IgD-negative memory B cell (primary cell): ENCODE data around the gene ST6GAL1. TPM values are rescaled to one million over a fixed set of nuclear protein-coding genes. Genes with fewer than 3 reads are reported as not detected.
"Not testable (repeated sequence)": the region's sequence is repeated elsewhere in the genome, so short reads cannot be mapped to it uniquely, and the experiment has no call there.

Source experiments
- H3K27ac Mint-ChIP-seq, 3 donors: one replicate each; pipeline ENCODE4 v1.8.0; 2020 to 2022; ENCODE audit warnings: mild to moderate bottlenecking in 3 of 3, mixed read lengths in 3 of 3, moderate library complexity in 1 of 3
- H3K27me3 Mint-ChIP-seq: one replicate; pipeline ENCODE4 v1.8.0; 2021; ENCODE audit warnings: mixed read lengths
- H3K36me3 Mint-ChIP-seq: one replicate; pipeline ENCODE4 v1.8.0; 2020; ENCODE audit warnings: mild to moderate bottlenecking, mixed read lengths
- H3K4me1 Mint-ChIP-seq, 3 donors: one replicate each; pipeline ENCODE4 v1.8.0; 2020 to 2022; ENCODE audit warnings: mixed read lengths in 3 of 3, mild to moderate bottlenecking in 1 of 3
- H3K4me3 Mint-ChIP-seq, 4 donors: one replicate each; pipeline ENCODE4 v1.8.0; 2020 to 2022; ENCODE audit warnings: mild to moderate bottlenecking in 4 of 4, mixed read lengths in 4 of 4, moderate library complexity in 3 of 4
- H3K9me3 Mint-ChIP-seq, 3 donors: one replicate each; pipeline ENCODE4 v1.8.0; 2020 to 2021; ENCODE audit warnings: mixed read lengths in 3 of 3, mild to moderate bottlenecking in 1 of 3
- polyA plus RNA-seq: library from polyadenylated mRNA; unstranded; fragments of 300-500 nt; fragmentation: Illumina TruSeq; gene quantifications from one replicate; pipeline ENCODE4 v1.2.3, GENCODE V29; 2021

Gene ST6GAL1
- polyA plus RNA-seq, 1 donor from 2014 or later, result 257 TPM

- peaks cover 44 to 86% (median 79%) of the 10 kb centered on the region in 3 donors for H3K4me1 Mint-ChIP-seq
- H3K36me3 Mint-ChIP-seq, result peaks cover 5% of the 10 kb centered on the region
- peak overlapping the region; percentile 61 to 85 (median 82) for H3K4me3 Mint-ChIP-seq
- H3K27ac Mint-ChIP-seq, result peak overlapping the region; percentile 95 to 98 (median 97)
- H3K27me3 Mint-ChIP-seq, result no peaks in the 10 kb centered on the region
- H3K9me3 Mint-ChIP-seq, result peaks cover 0 to 3% (median 0%) of the 10 kb centered on the region in 3 donors
Observed at GRCh38 chr3:187015903-187016638, 85.7 kb downstream of the ST6GAL1 start.

DNA sequence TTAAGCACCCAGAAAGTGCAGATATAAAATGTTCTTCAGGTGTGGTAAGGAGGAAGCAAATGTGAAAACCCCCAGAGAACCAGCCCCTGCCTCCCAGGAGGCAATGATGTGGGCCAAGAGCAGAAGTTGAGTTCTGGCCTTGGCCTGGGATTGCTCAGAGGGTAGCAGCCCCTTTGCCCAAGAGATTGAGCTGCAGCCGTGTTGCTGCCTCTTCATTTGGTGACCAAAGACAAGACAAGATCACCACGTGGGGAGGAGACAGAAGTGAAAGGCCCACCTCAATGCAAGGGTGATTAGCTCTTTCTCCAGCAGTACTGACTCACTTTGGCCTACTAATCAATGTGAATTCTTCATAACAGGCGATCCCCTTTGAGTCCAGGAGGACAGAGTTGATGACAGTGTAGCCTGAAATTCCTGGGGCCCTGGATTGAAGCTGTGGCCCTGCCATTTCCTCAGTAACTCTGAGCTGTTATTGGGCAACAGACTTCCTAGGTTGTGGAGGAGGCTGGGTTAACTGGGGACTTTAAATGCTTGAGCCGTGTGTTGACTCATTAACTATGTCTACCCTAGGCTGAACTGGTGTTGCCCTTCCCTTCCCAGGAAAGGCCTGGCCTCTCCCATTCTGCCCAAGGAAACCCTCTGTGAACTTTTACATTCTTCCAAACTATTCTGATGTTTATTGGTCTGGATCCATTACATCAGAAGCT, 86.5 kb downstream of the ST6GAL1 start:
- peaks cover 5% of the 10 kb centered on the region for H3K36me3 Mint-ChIP-seq
- peak overlapping the region; percentile 95 to 98 (median 97) for H3K27ac Mint-ChIP-seq
- peak overlapping the region; percentile 61 to 85 (median 82) for H3K4me3 Mint-ChIP-seq
- H3K27me3 Mint-ChIP-seq, result no peaks in the 10 kb centered on the region
- peaks cover 0 to 3% (median 0%) of the 10 kb centered on the region in 3 donors for H3K9me3 Mint-ChIP-seq
- H3K4me1 Mint-ChIP-seq, result peaks cover 47 to 84% (median 79%) of the 10 kb centered on the region in 3 donors

- Mint-ChIP-seq H3K27me3 (no peaks in the 10 kb centered on the region), H3K27ac (peak overlapping the region; percentile 95 to 98 (median 97)), H3K4me1 (peaks cover 48 to 87% (median 78%) of the 10 kb centered on the region in 3 donors), H3K4me3 (peak overlapping the region in 3 of 4 donors; percentile 34 to 75 (median 52)), H3K9me3 (peaks cover 0 to 3% (median 0%) of the 10 kb centered on the region in 3 donors), H3K36me3 (peaks cover 5% of the 10 kb centered on the region)
Observed at GRCh38 chr3:187017511-187018230, 87.3 kb downstream of the ST6GAL1 start.

GRCh38 chr3:187019542-187020072, 89.3 kb downstream of the ST6GAL1 start:
- peaks cover 4% of the 10 kb centered on the region for H3K36me3 Mint-ChIP-seq
- peak overlapping the region in 3 of 4 donors; percentile 29 to 90 (median 67) for H3K4me3 Mint-ChIP-seq
- peaks cover 0 to 3% (median 0%) of the 10 kb centered on the region in 3 donors for H3K9me3 Mint-ChIP-seq
- H3K27me3 Mint-ChIP-seq, result no peaks in the 10 kb centered on the region
- H3K4me1 Mint-ChIP-seq, result peaks cover 44 to 76% (median 70%) of the 10 kb centered on the region in 3 donors
- H3K27ac Mint-ChIP-seq, result peak overlapping the region; percentile 79 to 95 (median 88)

DNA sequence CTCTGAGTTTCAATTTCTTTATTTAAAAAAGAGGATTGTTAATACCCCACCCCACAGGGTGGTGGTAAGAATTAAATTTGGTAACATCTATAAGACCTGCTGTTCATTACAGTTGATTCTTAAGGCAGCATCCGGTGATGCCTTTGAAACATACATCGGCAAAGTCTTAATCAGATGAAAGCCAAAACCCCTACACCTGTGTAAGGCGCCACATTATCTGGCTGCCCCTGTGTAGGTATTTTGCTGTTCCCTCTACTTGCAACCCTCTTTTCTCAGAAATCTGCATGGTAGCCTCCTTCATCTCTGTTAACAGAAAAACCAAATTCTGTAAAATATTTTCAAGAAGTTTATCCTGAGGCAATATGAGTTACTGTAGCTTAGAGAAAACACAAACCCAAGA, 90.0 kb downstream of the ST6GAL1 start:
- peaks cover 48 to 75% (median 68%) of the 10 kb centered on the region in 3 donors for H3K4me1 Mint-ChIP-seq
- peak overlapping the region; percentile 95 to 96 (median 95) for H3K27ac Mint-ChIP-seq
- H3K9me3 Mint-ChIP-seq, result peaks cover 0 to 3% (median 0%) of the 10 kb centered on the region in 3 donors
- H3K27me3 Mint-ChIP-seq, result peaks cover 1% of the 10 kb centered on the region
- peaks cover 4% of the 10 kb centered on the region for H3K36me3 Mint-ChIP-seq
- H3K4me3 Mint-ChIP-seq, result peak overlapping the region; percentile 62 to 96 (median 86)

- Mint-ChIP-seq H3K36me3 (peaks cover 4% of the 10 kb centered on the region), H3K4me1 (peaks cover 42 to 67% (median 59%) of the 10 kb centered on the region in 3 donors), H3K9me3 (peaks cover 0 to 3% (median 0%) of the 10 kb centered on the region in 3 donors), H3K4me3 (peak overlapping the region; percentile 90 to 97 (median 95)), H3K27ac (peak overlapping the region; percentile 95 to 96 (median 95)), H3K27me3 (peaks cover 1% of the 10 kb centered on the region)
Observed at GRCh38 chr3:187021748-187022402, 91.5 kb downstream of the ST6GAL1 start.

GRCh38 chr3:187022403-187023029, 92.2 kb downstream of the ST6GAL1 start:
- peaks cover 1% of the 10 kb centered on the region for H3K27me3 Mint-ChIP-seq
- peaks cover 4% of the 10 kb centered on the region for H3K36me3 Mint-ChIP-seq
- H3K4me3 Mint-ChIP-seq, result peak overlapping the region; percentile 90 to 97 (median 95)
- H3K4me1 Mint-ChIP-seq, result peaks cover 47 to 68% (median 57%) of the 10 kb centered on the region in 3 donors
- H3K9me3 Mint-ChIP-seq, result peaks cover 0 to 3% (median 0%) of the 10 kb centered on the region in 3 donors
- H3K27ac Mint-ChIP-seq, result peak overlapping the region; percentile 95 to 96 (median 95)

GRCh38 chr3:187023340-187023739, 93.0 kb downstream of the ST6GAL1 start:
- Mint-ChIP-seq H3K27ac (peak overlapping the region; percentile 95 to 96 (median 95)), H3K4me3 (peak overlapping the region; percentile 90 to 97 (median 95)), H3K4me1 (peaks cover 53 to 66% (median 56%) of the 10 kb centered on the region in 3 donors)
- not testable (repeated sequence) for H3K9me3 Mint-ChIP-seq, H3K36me3 Mint-ChIP-seq, H3K27me3 Mint-ChIP-seq

- peaks cover 58 to 65% (median 58%) of the 10 kb centered on the region in 3 donors for H3K4me1 Mint-ChIP-seq
- H3K36me3 Mint-ChIP-seq, result peaks cover 6% of the 10 kb centered on the region
- peaks cover 0 to 1% (median 0%) of the 10 kb centered on the region in 3 donors for H3K9me3 Mint-ChIP-seq
- H3K27me3 Mint-ChIP-seq, result peaks cover 1% of the 10 kb centered on the region
- H3K4me3 Mint-ChIP-seq, result peak overlapping the region; percentile 86 to 92 (median 88)
- peak overlapping the region; percentile 88 to 96 (median 94) for H3K27ac Mint-ChIP-seq
Observed at GRCh38 chr3:187024536-187025226, 94.4 kb downstream of the ST6GAL1 start.

- H3K9me3 Mint-ChIP-seq, result no peaks in the 10 kb centered on the region
- H3K27me3 Mint-ChIP-seq, result peaks cover 1% of the 10 kb centered on the region
- H3K4me3 Mint-ChIP-seq, result peak overlapping the region; percentile 86 to 92 (median 88)
- H3K4me1 Mint-ChIP-seq, result peaks cover 60 to 66% (median 62%) of the 10 kb centered on the region in 3 donors
- H3K27ac Mint-ChIP-seq, result peak overlapping the region; percentile 88 to 96 (median 94)
- H3K36me3 Mint-ChIP-seq, result peaks cover 6% of the 10 kb centered on the region
Observed at GRCh38 chr3:187025254-187025655, 94.9 kb downstream of the ST6GAL1 start.

DNA sequence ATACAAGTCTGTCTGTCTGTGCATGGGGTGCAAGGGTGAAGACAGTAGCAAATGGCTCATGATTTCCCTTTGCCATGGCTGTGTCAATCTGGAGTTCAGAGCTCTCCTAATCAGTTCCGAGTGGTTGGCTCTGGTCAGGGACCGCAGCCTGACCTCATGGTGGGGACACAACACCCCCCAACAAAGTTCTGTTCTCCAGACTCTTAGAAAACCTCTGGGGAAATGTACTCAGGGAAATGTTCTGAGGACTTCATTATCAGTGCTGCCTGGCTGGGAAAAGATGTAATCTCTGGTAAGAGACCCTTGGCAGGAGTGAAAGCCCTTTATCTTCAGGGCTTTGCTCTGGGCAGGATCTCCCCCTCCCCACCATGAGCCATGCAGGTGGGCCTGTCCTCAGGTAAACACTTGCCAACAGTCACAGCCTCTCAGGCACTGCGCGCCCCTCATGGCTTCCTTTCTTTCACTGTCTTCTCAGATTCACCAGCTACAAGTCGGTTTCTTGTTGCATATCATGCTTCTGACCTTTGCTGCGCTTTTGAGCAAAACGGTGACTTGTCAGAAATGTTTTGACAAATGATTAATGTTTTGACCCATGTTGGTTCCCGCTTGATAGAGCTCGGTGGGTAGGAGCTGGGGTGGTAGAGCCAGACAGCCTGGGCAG, 95.5 kb downstream of the ST6GAL1 start:
- Mint-ChIP-seq H3K27me3 (peaks cover 1% of the 10 kb centered on the region), H3K4me1 (peaks cover 61 to 65% (median 64%) of the 10 kb centered on the region in 3 donors), H3K4me3 (peak overlapping the region; percentile 86 to 92 (median 88)), H3K9me3 (no peaks in the 10 kb centered on the region), H3K27ac (peak overlapping the region; percentile 88 to 96 (median 94)), H3K36me3 (peaks cover 5% of the 10 kb centered on the region)

DNA sequence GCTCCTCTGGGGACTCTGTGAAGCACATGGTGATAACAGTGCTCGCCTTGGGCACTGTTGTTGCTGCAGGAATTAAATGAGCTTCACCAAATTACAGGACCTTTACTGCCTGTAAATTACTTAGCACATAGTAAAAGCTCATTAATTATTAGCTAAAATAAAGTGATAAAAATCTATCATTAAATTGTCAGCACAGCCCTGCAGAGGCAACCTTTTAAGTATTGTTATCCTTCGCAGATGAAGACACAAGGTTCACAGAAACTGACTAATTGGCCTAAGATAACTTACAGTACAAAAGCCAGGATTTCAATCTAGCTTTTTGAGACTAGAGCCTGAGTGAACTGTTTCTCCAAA, 96.0 kb downstream of the ST6GAL1 start:
- H3K27me3 Mint-ChIP-seq, result peaks cover 1% of the 10 kb centered on the region
- no peaks in the 10 kb centered on the region for H3K9me3 Mint-ChIP-seq
- peaks cover 62 to 70% (median 69%) of the 10 kb centered on the region in 3 donors for H3K4me1 Mint-ChIP-seq
- peaks cover 8% of the 10 kb centered on the region for H3K36me3 Mint-ChIP-seq
- H3K27ac Mint-ChIP-seq, result peak overlapping the region; percentile 88 to 96 (median 94)
- peak overlapping the region; percentile 86 to 92 (median 88) for H3K4me3 Mint-ChIP-seq
